Skin of body (tissue), 2 donors: ENCODE results near the gene KIF2A. TPM values are rescaled to one million over a fixed set of nuclear protein-coding genes. Genes with fewer than 3 reads are reported as not detected.

Experiments used
- DNase-seq: peaks from one replicate; lab custom pipeline; 2025; lab: John Stamatoyannopoulos, UW
- total RNA-seq: library from RNA; depleted of rRNA; stranded (reverse); fragments of >200 nt; gene quantifications from one replicate; pipeline ENCODE4 v1.2.3, GENCODE V29; 2014

Gene KIF2A
- 55.8 TPM for total RNA-seq

GRCh38 chr5:62305715-62306322, at the start of gene KIF2A:
TSS of gene KIF2A (plus strand) at chr5:62306206. CDS start at chr5:62306473, 267 bp downstream.
- DNase-seq, result peak; percentile 92

- no peak for DNase-seq
Measured at GRCh38 chr5:62257020-62257367, 49.0 kb upstream of the KIF2A start.

- DNase-seq, result no peak
Measured at GRCh38 chr5:62258654-62259053, 47.4 kb upstream of the KIF2A start.

GRCh38 chr5:62259699-62260250, 46.2 kb upstream of the KIF2A start:
- peak; percentile 29 for DNase-seq

GRCh38 chr5:62260513-62260912, 45.5 kb upstream of the KIF2A start:
- no peak for DNase-seq

GRCh38 chr5:62263401-62263800, 42.6 kb upstream of the KIF2A start:
- DNase-seq, result no peak

GRCh38 chr5:62265648-62266112, 40.3 kb upstream of the KIF2A start:
- DNase-seq, result peak; percentile 70

GRCh38 chr5:62266573-62266972, 39.4 kb upstream of the KIF2A start:
- DNase-seq, result no peak

- no peak for DNase-seq
Measured at GRCh38 chr5:62268234-62268633, 37.8 kb upstream of the KIF2A start.

GRCh38 chr5:62268792-62269191, 37.2 kb upstream of the KIF2A start:
- no peak for DNase-seq

GRCh38 chr5:62271370-62271769, 34.6 kb upstream of the KIF2A start:
- no peak for DNase-seq

- no peak for DNase-seq
Measured at GRCh38 chr5:62271870-62272269, 34.1 kb upstream of the KIF2A start.

GRCh38 chr5:62273687-62274086, 32.3 kb upstream of the KIF2A start:
- no peak for DNase-seq

GRCh38 chr5:62275581-62275980, 30.4 kb upstream of the KIF2A start:
- DNase-seq, result no peak

GRCh38 chr5:62281411-62281810, 24.6 kb upstream of the KIF2A start:
- DNase-seq, result no peak

- DNase-seq, result no peak
Measured at GRCh38 chr5:62282064-62282463, 23.9 kb upstream of the KIF2A start.

GRCh38 chr5:62283005-62283404, 23.0 kb upstream of the KIF2A start:
- DNase-seq, result no peak

- no peak for DNase-seq
Measured at GRCh38 chr5:62283861-62284260, 22.1 kb upstream of the KIF2A start.

GRCh38 chr5:62284946-62285891, 20.8 kb upstream of the KIF2A start:
- DNase-seq, result no peak

GRCh38 chr5:62286834-62287233, 19.2 kb upstream of the KIF2A start:
- DNase-seq, result no peak

- DNase-seq, result no peak
Measured at GRCh38 chr5:62287237-62287636, 18.8 kb upstream of the KIF2A start.

GRCh38 chr5:62288118-62288517, 17.9 kb upstream of the KIF2A start:
- DNase-seq, result no peak
